Measurements from ENCODE around the gene JPH4. TPM values are rescaled to one million over a fixed set of nuclear protein-coding genes. Genes with fewer than 3 reads are reported as not detected.

JPH4 gene
- total and polyA plus RNA-seq, 2 experiments from 2014 or later = 2.7 TPM

GRCh38 chr14:23624830-23625404 is 46.3 kb upstream of the JPH4 start:
- H4K20me1 ChIP-seq (ENCODE audit: insufficient read depth, poor library complexity, severe bottlenecking) = no peaks in the 10 kb centered on the region
- 90% methylated on average over 3 of the region's 3 CpGs for WGBS (ENCODE audit: low lambda C conversion rate, missing lambda C conversion rate)
- H3K27me3 ChIP-seq = no peaks in the 10 kb centered on the region
- no peaks in the 10 kb centered on the region for H3K9me3 ChIP-seq (ENCODE audit: low read depth)
- H3K4me2 ChIP-seq = no peak overlapping the region
- no peaks in the 10 kb centered on the region for H3K79me2 ChIP-seq
- TF ChIP-seq EZH2 (IDR thresholded peaks at IDR 0.05; ENCODE audit: borderline replicate concordance) (no peak), EZH2phosphoT487 (IDR thresholded peaks at IDR 0.05; ENCODE audit: low read depth, severe bottlenecking, unreplicated experiment) (no peak), CTCF (IDR thresholded peaks at IDR 0.05; ENCODE audit: poor library complexity) (no peak)
- H3K4me3 ChIP-seq = no peak overlapping the region
- H3K9me2 ChIP-seq (replicated peaks; ENCODE audit: insufficient read depth) = no peaks in the 10 kb centered on the region
- no peaks in the 10 kb centered on the region for H3K4me1 ChIP-seq (ENCODE audit: insufficient read depth)
- H3K27ac ChIP-seq = no peak overlapping the region
- no peak for DNase-seq (ENCODE audit: low spot score)
- no peak overlapping the region for H2AFZ ChIP-seq
- no peaks in the 10 kb centered on the region for H3K36me3 ChIP-seq (replicated peaks; ENCODE audit: insufficient read depth, low read depth)

- Histone ChIP-seq H3K27me3 (no peaks in the 10 kb centered on the region), H3K4me2 (no peak overlapping the region), H3K27ac (no peak overlapping the region), H3K9me2 (replicated peaks; ENCODE audit: insufficient read depth) (no peaks in the 10 kb centered on the region), H3K9me3 (ENCODE audit: low read depth) (no peaks in the 10 kb centered on the region), H2AFZ (no peak overlapping the region), H3K4me3 (no peak overlapping the region), H3K79me2 (no peaks in the 10 kb centered on the region), H4K20me1 (ENCODE audit: insufficient read depth, poor library complexity, severe bottlenecking) (no peaks in the 10 kb centered on the region), H3K36me3 (replicated peaks; ENCODE audit: insufficient read depth, low read depth) (no peaks in the 10 kb centered on the region), H3K4me1 (ENCODE audit: insufficient read depth) (no peaks in the 10 kb centered on the region)
- TF ChIP-seq EZH2 (IDR thresholded peaks at IDR 0.05; ENCODE audit: borderline replicate concordance) (no peak), EZH2phosphoT487 (IDR thresholded peaks at IDR 0.05; ENCODE audit: low read depth, severe bottlenecking, unreplicated experiment) (no peak), CTCF (IDR thresholded peaks at IDR 0.05; ENCODE audit: poor library complexity) (no peak)
- DNase-seq (ENCODE audit: low spot score) = no peak
Measured at GRCh38 chr14:23623962-23624361, 45.4 kb upstream of the JPH4 start.

GRCh38 chr14:23622990-23623389 is 44.4 kb upstream of the JPH4 start:
- Histone ChIP-seq H3K27me3 (no peaks in the 10 kb centered on the region), H3K9me3 (ENCODE audit: low read depth) (no peaks in the 10 kb centered on the region), H3K79me2 (no peaks in the 10 kb centered on the region), H3K9me2 (replicated peaks; ENCODE audit: insufficient read depth) (no peaks in the 10 kb centered on the region), H4K20me1 (ENCODE audit: insufficient read depth, poor library complexity, severe bottlenecking) (no peaks in the 10 kb centered on the region), H3K27ac (no peak overlapping the region), H3K36me3 (replicated peaks; ENCODE audit: insufficient read depth, low read depth) (no peaks in the 10 kb centered on the region), H3K4me1 (ENCODE audit: insufficient read depth) (no peaks in the 10 kb centered on the region), H2AFZ (no peak overlapping the region), H3K4me2 (no peak overlapping the region), H3K4me3 (no peak overlapping the region)
- TF ChIP-seq CTCF (IDR thresholded peaks at IDR 0.05; ENCODE audit: poor library complexity) (no peak), EZH2 (IDR thresholded peaks at IDR 0.05; ENCODE audit: borderline replicate concordance) (no peak)
- no peak for DNase-seq (ENCODE audit: low spot score)
- 72% methylated on average over 4 of the region's 4 CpGs for whole genome bisulfite sequencing (ENCODE audit: low lambda C conversion rate, missing lambda C conversion rate)
